HG02870 (cell line): Measurements from ENCODE around the gene DOCK1.

Experiments
- ATAC-seq: cut with Tn5 transposase; IDR thresholded peaks from one replicate; pipeline ENCODE4 v1.9.1; 2021; ENCODE audit warnings: mild to moderate bottlenecking, moderate library complexity; ENCODE audit not compliant: unreplicated experiment

The DOCK1 gene

GRCh38 chr10:127485153-127485857 is 580.1 kb downstream of the DOCK1 start:
- ATAC-seq = no peak

GRCh38 chr10:127486355-127486754 is 581.1 kb downstream of the DOCK1 start:
- no peak for ATAC-seq

- no peak for ATAC-seq
Measured at GRCh38 chr10:127492607-127493250, 587.5 kb downstream of the DOCK1 start.

GRCh38 chr10:127496035-127496434 is 590.8 kb downstream of the DOCK1 start:
- no peak for ATAC-seq

- ATAC-seq = no peak
Measured at GRCh38 chr10:127497685-127498084, 592.5 kb downstream of the DOCK1 start.

GRCh38 chr10:127498087-127498486 is 592.9 kb downstream of the DOCK1 start:
- ATAC-seq = no peak

GRCh38 chr10:127500127-127500526 is 594.9 kb downstream of the DOCK1 start:
- no peak for ATAC-seq
